Measurements from ENCODE around the gene C9orf85. TPM values are rescaled to one million over a fixed set of nuclear protein-coding genes. Genes with fewer than 3 reads are reported as not detected.
"Not testable (repeated sequence)": the region's sequence is repeated elsewhere in the genome, so short reads cannot be mapped to it uniquely, and the experiment has no call there.

C9orf85 gene
- total RNA-seq, 1 donor from 2014 or later: 11.1 TPM

DNA sequence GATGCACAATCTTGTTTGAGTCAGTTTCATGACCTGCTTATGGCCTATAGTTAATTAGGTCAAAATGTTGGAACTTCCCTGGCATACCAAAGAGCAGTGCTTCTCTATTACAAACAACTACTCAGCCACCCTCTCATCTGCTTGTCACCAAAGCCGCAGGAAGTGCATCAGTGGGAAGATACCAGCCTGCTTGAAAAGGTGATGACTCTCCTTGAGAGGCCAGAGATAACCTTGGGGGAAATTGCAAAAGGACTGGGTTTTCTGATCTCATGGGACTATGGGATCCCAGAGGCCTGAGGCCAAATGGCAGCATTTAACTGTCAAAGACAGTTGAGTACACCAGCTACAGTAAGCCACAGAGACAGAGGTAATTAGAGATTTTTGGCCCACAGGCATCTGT lies 79.0 kb downstream of the C9orf85 start:
- no peaks in the 10 kb centered on the region for H3K27me3 Mint-ChIP-seq (ENCODE audit: unreplicated experiment)
- no peak overlapping the region for H3K27ac Mint-ChIP-seq (ENCODE audit: unreplicated experiment)
- no peaks in the 10 kb centered on the region for H3K9me3 Mint-ChIP-seq (ENCODE audit: unreplicated experiment)
- no peaks in the 10 kb centered on the region for H3K36me3 Mint-ChIP-seq (ENCODE audit: unreplicated experiment)
- no peak overlapping the region for H3K4me3 Mint-ChIP-seq (ENCODE audit: unreplicated experiment)
- TF ChIP-seq, protein P1, sequence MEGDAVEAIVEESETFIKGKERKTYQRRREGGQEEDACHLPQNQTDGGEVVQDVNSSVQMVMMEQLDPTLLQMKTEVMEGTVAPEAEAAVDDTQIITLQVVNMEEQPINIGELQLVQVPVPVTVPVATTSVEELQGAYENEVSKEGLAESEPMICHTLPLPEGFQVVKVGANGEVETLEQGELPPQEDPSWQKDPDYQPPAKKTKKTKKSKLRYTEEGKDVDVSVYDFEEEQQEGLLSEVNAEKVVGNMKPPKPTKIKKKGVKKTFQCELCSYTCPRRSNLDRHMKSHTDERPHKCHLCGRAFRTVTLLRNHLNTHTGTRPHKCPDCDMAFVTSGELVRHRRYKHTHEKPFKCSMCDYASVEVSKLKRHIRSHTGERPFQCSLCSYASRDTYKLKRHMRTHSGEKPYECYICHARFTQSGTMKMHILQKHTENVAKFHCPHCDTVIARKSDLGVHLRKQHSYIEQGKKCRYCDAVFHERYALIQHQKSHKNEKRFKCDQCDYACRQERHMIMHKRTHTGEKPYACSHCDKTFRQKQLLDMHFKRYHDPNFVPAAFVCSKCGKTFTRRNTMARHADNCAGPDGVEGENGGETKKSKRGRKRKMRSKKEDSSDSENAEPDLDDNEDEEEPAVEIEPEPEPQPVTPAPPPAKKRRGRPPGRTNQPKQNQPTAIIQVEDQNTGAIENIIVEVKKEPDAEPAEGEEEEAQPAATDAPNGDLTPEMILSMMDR (IDR thresholded peaks at IDR 0.05; ENCODE audit: partially characterized antibody, unreplicated experiment): no peak
- no peak for DNase-seq
- H3K4me1 Mint-ChIP-seq (ENCODE audit: low read depth, unreplicated experiment): peaks cover 7% of the 10 kb centered on the region

- Mint-ChIP-seq H3K9me3 (ENCODE audit: unreplicated experiment) (peaks cover 1% of the 10 kb centered on the region), H3K4me3 (ENCODE audit: unreplicated experiment) (no peak overlapping the region), H3K36me3 (ENCODE audit: unreplicated experiment) (peaks cover 6% of the 10 kb centered on the region), H3K27ac (ENCODE audit: unreplicated experiment) (no peak overlapping the region), H3K4me1 (ENCODE audit: low read depth, unreplicated experiment) (peaks cover 2% of the 10 kb centered on the region), H3K27me3 (ENCODE audit: unreplicated experiment) (peaks cover 2% of the 10 kb centered on the region)
- DNase-seq: no peak
- TF ChIP-seq, protein P1 (IDR thresholded peaks at IDR 0.05; ENCODE audit: partially characterized antibody, unreplicated experiment): no peak
These were observed 94.0 kb downstream of the C9orf85 start for GRCh38 chr9:72005451-72005850.

DNA sequence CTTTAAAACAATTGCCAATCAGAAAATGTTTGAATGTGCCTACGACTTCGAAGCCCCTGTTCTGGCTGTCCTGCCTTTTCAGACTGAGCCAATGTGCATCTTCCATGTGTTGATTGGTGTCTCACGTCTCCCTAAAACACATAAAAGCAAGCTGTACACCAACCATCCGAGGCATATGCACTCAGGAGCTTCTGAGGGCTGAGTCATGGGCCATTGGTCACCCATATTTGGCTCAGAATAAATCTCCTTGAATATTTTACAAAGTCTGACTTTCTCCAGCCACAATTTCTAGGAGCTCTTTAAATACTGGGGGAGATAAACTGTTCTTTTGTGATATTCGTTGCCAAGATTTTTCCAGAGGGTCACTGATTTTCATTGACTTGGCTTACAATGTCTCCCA lies 95.1 kb downstream of the C9orf85 start:
- peaks cover 1% of the 10 kb centered on the region for H3K9me3 Mint-ChIP-seq (ENCODE audit: unreplicated experiment)
- peaks cover 2% of the 10 kb centered on the region for H3K27me3 Mint-ChIP-seq (ENCODE audit: unreplicated experiment)
- peaks cover 2% of the 10 kb centered on the region for H3K4me1 Mint-ChIP-seq (ENCODE audit: low read depth, unreplicated experiment)
- TF ChIP-seq, protein P1 (IDR thresholded peaks at IDR 0.05; ENCODE audit: partially characterized antibody, unreplicated experiment): no peak
- H3K4me3 Mint-ChIP-seq (ENCODE audit: unreplicated experiment): no peak overlapping the region
- peaks cover 5% of the 10 kb centered on the region for H3K36me3 Mint-ChIP-seq (ENCODE audit: unreplicated experiment)
- no peak overlapping the region for H3K27ac Mint-ChIP-seq (ENCODE audit: unreplicated experiment)
- no peak for DNase-seq

- not testable (repeated sequence) for DNase-seq; H3K4me1 Mint-ChIP-seq (ENCODE audit: low read depth, unreplicated experiment); H3K27ac Mint-ChIP-seq (ENCODE audit: unreplicated experiment); H3K9me3 Mint-ChIP-seq (ENCODE audit: unreplicated experiment); H3K36me3 Mint-ChIP-seq (ENCODE audit: unreplicated experiment); H3K27me3 Mint-ChIP-seq (ENCODE audit: unreplicated experiment); H3K4me3 Mint-ChIP-seq (ENCODE audit: unreplicated experiment)
These were observed 96.3 kb downstream of the C9orf85 start for GRCh38 chr9:72007726-72008125.

DNA sequence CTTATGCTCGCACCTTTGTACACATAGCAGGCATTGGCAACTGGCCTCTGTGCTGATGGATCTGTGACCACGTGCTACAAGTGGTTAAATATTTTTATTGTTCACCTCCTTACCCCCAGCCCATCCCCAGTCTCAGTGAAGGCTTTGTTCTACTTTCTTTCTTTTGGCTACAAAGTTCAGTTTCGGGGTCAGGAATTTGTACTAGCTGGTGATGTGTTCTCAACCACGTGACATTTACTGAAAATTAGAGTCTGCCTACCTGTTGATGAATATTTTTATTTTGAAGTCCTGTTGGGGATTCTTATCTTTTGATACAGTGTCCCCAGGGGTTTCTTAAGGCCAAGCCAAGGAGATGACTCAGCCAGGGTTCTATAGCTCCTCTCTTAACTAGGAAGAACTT lies 101.2 kb downstream of the C9orf85 start:
- no peaks in the 10 kb centered on the region for H3K36me3 Mint-ChIP-seq (ENCODE audit: unreplicated experiment)
- no peaks in the 10 kb centered on the region for H3K9me3 Mint-ChIP-seq (ENCODE audit: unreplicated experiment)
- no peak for DNase-seq
- no peak overlapping the region for H3K4me3 Mint-ChIP-seq (ENCODE audit: unreplicated experiment)
- no peaks in the 10 kb centered on the region for H3K4me1 Mint-ChIP-seq (ENCODE audit: low read depth, unreplicated experiment)
- H3K27ac Mint-ChIP-seq (ENCODE audit: unreplicated experiment): no peak overlapping the region
- H3K27me3 Mint-ChIP-seq (ENCODE audit: unreplicated experiment): no peaks in the 10 kb centered on the region
- TF ChIP-seq, protein P1 (IDR thresholded peaks at IDR 0.05; ENCODE audit: partially characterized antibody, unreplicated experiment): no peak
